ENCODE measurements around the gene GZMM.

Gene GZMM

GRCh38 chr19:543910-544608 lies at the start of gene GZMM:
TSS of gene GZMM (plus strand) at chr19:544053. CDS start at chr19:544072, 19 bp downstream.
- no peak for FAIRE-seq

GRCh38 chr19:494171-495080 lies 49.4 kb upstream of the GZMM start:
- DNase-seq (ENCODE audit: low spot score) (no peak), FAIRE-seq (no peak)

More at GRCh38 chr19:543910-544608, at the start of gene GZMM:
- DNase-seq (ENCODE audit: low spot score): no peak

GRCh38 chr19:495081-495401 lies 48.8 kb upstream of the GZMM start:
- DNase-seq (ENCODE audit: low spot score) (no peak), FAIRE-seq (no peak)

GRCh38 chr19:495402-496111 lies 48.3 kb upstream of the GZMM start:
- FAIRE-seq (no peak), DNase-seq (ENCODE audit: low spot score) (peak; percentile 45)

GRCh38 chr19:496112-496665 lies 47.7 kb upstream of the GZMM start, which contains the start of gene MADCAM1:
TSS of gene MADCAM1 (plus strand) at chr19:496486. CDS start at chr19:496500, 14 bp downstream.
- FAIRE-seq (no peak), DNase-seq (ENCODE audit: low spot score) (no peak)

GRCh38 chr19:496986-497385 lies 46.9 kb upstream of the GZMM start:
- FAIRE-seq (no peak), DNase-seq (ENCODE audit: low spot score) (no peak)

- FAIRE-seq: no peak
- no peak for DNase-seq (ENCODE audit: low spot score)
Measured at GRCh38 chr19:497491-497868, 46.4 kb upstream of the GZMM start.

GRCh38 chr19:497869-498510 lies 45.9 kb upstream of the GZMM start:
- no peak for FAIRE-seq
- DNase-seq (ENCODE audit: low spot score): no peak

GRCh38 chr19:498511-498891 lies 45.4 kb upstream of the GZMM start:
- FAIRE-seq: no peak
- no peak for DNase-seq (ENCODE audit: low spot score)

GRCh38 chr19:498977-499623 lies 44.8 kb upstream of the GZMM start:
- FAIRE-seq (no peak), DNase-seq (ENCODE audit: low spot score) (no peak)

GRCh38 chr19:501646-502045 lies 42.2 kb upstream of the GZMM start:
- no peak for FAIRE-seq
- no peak for DNase-seq (ENCODE audit: low spot score)

- no peak for FAIRE-seq
- DNase-seq (ENCODE audit: low spot score): no peak
Measured at GRCh38 chr19:504616-505015, 39.2 kb upstream of the GZMM start.

- DNase-seq (ENCODE audit: low spot score) (peak; percentile 93), FAIRE-seq (no peak)
Measured at GRCh38 chr19:506404-507285, 37.2 kb upstream of the GZMM start.

GRCh38 chr19:507286-508203 lies 36.3 kb upstream of the GZMM start, which contains the start of gene TPGS1:
TSS of gene TPGS1 (plus strand) at chr19:507497. CDS start at chr19:507507, 10 bp downstream.
- FAIRE-seq (no peak), DNase-seq (ENCODE audit: low spot score) (peak; percentile 76)

- FAIRE-seq (no peak), DNase-seq (ENCODE audit: low spot score) (no peak)
Measured at GRCh38 chr19:508204-509150, 35.4 kb upstream of the GZMM start.

- FAIRE-seq: no peak
- peak; percentile 45 for DNase-seq (ENCODE audit: low spot score)
Measured at GRCh38 chr19:510606-511100, 33.2 kb upstream of the GZMM start.
